HEK293T (cell line): ENCODE measurements around the gene ETHE1.

Source experiments
- CTCF ChIA-PET: fragments of 350-600 bp; formaldehyde crosslinking; extraction: SDS; loops from one replicate; lab custom pipeline; 2021; ENCODE audit warnings: antibody characterized with exemption, inconsistent platforms; lab: Yijun Ruan, JAX
- POLR2A ChIA-PET: fragments of 350-600 bp; formaldehyde crosslinking; extraction: SDS; loops from one replicate; lab custom pipeline; 2020; ENCODE audit warnings: antibody characterized with exemption, inconsistent platforms; lab: Yijun Ruan, JAX
- DNase-seq: peaks from one replicate; pipeline ENCODE4 v3.0.0; 2012; ENCODE audit warnings: mixed read lengths; ENCODE audit errors: extremely low spot score
- ARNT ChIP-seq: fragments of 450-650 bp; IDR thresholded peaks from 2 replicates; pipeline ENCODE4 v1.6.1; 2017; ENCODE audit warnings: mild to moderate bottlenecking
- BHLHE40 ChIP-seq: fragments of 450-650 bp; IDR thresholded peaks from 2 replicates; pipeline ENCODE4 v1.6.1; 2016; ENCODE audit warnings: mild to moderate bottlenecking, moderate library complexity, borderline replicate concordance
- CTBP1 ChIP-seq: fragments of 450-650 bp; IDR thresholded peaks from 2 replicates; pipeline ENCODE4 v1.6.1; 2016; ENCODE audit warnings: borderline replicate concordance
- ELF4 ChIP-seq: fragments of 450-650 bp; IDR thresholded peaks from 2 replicates; pipeline ENCODE4 v1.6.1; 2017; ENCODE audit warnings: antibody characterized with exemption
- FOXA1 ChIP-seq: fragments of 450-650 bp; IDR thresholded peaks from 2 replicates; pipeline ENCODE4 v1.6.1; 2016; ENCODE audit warnings: mild to moderate bottlenecking
- FOXK2 ChIP-seq: fragments of 450-650 bp; IDR thresholded peaks from 2 replicates; pipeline ENCODE4 v1.6.1; 2016; ENCODE audit warnings: mild to moderate bottlenecking
- FOXM1 ChIP-seq: fragments of 450-650 bp; IDR thresholded peaks from 2 replicates; pipeline ENCODE4 v1.6.1; 2017; ENCODE audit warnings: mild to moderate bottlenecking, borderline replicate concordance
- HDGF ChIP-seq: fragments of 450-650 bp; IDR thresholded peaks from 2 replicates; pipeline ENCODE4 v1.6.1; 2017; ENCODE audit warnings: antibody characterized with exemption, borderline replicate concordance
- L3MBTL2 ChIP-seq: fragments of 450-650 bp; conservative IDR thresholded peaks from 2 replicates; pipeline ENCODE4 v1.6.1; 2016; ENCODE audit warnings: mild to moderate bottlenecking
- LEF1 ChIP-seq: fragments of 450-650 bp; IDR thresholded peaks from 2 replicates; pipeline ENCODE4 v1.6.1; 2017; ENCODE audit warnings: mild to moderate bottlenecking, borderline replicate concordance
- NFRKB ChIP-seq: fragments of 450-650 bp; IDR thresholded peaks from 2 replicates; pipeline ENCODE4 v1.6.1; 2016; ENCODE audit warnings: mild to moderate bottlenecking, moderate library complexity
- SP1 ChIP-seq: fragments of 450-650 bp; IDR thresholded peaks from 2 replicates; pipeline ENCODE4 v1.6.1; 2017
- SUZ12 ChIP-seq: fragments of 450-650 bp; IDR thresholded peaks from 2 replicates; pipeline ENCODE4 v1.6.1; 2016; ENCODE audit warnings: mild to moderate bottlenecking
- TARDBP ChIP-seq: fragments of 450-650 bp; IDR thresholded peaks from 2 replicates; pipeline ENCODE4 v1.6.1; 2016
- ZNF384 ChIP-seq: fragments of 450-650 bp; IDR thresholded peaks from 2 replicates; pipeline ENCODE4 v1.6.1; 2016
- TF ChIP-seq, protein P1 (sequence below): fragments of 450-650 bp; IDR thresholded peaks from 2 replicates; pipeline ENCODE4 v1.6.1; 2016

The ETHE1 gene

DNA sequence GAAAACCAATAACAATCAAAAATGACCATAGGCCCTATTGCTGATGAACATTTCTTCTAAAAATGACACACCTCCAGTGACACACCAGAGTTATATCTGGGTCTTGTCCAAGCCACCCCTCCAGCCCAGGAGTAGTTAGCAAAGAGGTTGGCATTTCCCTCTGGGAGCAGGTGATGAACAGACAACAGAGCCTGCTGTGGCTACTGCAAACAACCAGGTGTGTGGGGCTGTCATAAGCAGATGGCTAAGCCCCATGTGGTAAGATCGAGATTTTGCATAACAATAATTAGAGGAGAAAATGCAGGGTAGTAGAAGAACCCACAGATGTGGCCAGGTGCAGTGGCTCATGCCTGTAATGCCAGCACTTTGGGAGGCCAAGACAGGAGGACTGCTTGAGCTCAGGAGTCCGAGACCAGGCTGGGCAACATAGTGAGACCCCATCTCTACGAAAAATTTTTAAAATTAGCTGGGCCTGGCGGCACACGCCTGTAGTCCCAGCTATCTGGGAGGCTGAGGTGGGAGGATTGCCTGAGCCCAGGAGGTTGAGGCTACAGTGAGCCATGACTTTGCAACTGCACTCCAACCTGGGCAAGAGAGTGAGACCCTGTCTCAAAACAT is 43.3 kb upstream of the ETHE1 start:
- ChIA-PET POLR2A (interaction anchor here (1.2 kb wide), 1 partner anchor 26 kb away, joined by 5 read pairs; the partner anchor contains the start of genes IRGQ and ZNF576), CTCF (no interaction called here)
- DNase-seq: no peak
- TF ChIP-seq HDGF (no peak), LEF1 (no peak), ARNT (no peak), SUZ12 (no peak), FOXA1 (no peak), BHLHE40 (no peak), CTBP1 (no peak), TARDBP (no peak), FOXM1 (no peak), FOXK2 (no peak), ELF4 (no peak), NFRKB (no peak), ZNF384 (no peak), L3MBTL2 (no peak), SP1 (no peak)
- TF ChIP-seq, protein P1, sequence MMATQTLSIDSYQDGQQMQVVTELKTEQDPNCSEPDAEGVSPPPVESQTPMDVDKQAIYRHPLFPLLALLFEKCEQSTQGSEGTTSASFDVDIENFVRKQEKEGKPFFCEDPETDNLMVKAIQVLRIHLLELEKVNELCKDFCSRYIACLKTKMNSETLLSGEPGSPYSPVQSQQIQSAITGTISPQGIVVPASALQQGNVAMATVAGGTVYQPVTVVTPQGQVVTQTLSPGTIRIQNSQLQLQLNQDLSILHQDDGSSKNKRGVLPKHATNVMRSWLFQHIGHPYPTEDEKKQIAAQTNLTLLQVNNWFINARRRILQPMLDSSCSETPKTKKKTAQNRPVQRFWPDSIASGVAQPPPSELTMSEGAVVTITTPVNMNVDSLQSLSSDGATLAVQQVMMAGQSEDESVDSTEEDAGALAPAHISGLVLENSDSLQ: no peak

- CTCF ChIA-PET: no interaction called here
- POLR2A ChIA-PET: no interaction called here
- TF ChIP-seq ELF4 (no peak), FOXA1 (no peak), NFRKB (no peak), HDGF (no peak), FOXM1 (no peak), SP1 (no peak), L3MBTL2 (no peak), BHLHE40 (no peak), LEF1 (no peak), ZNF384 (no peak), ARNT (no peak), TARDBP (no peak), SUZ12 (no peak), CTBP1 (no peak)
- TF ChIP-seq, protein P1: no peak
- DNase-seq: no peak
Observed at GRCh38 chr19:43569657-43570056, 42.7 kb upstream of the ETHE1 start.

GRCh38 chr19:43564800-43565199 is 37.8 kb upstream of the ETHE1 start:
- POLR2A ChIA-PET: no interaction called here
- no peak for TF ChIP-seq LEF1
- TF ChIP-seq ELF4: no peak
- no peak for TF ChIP-seq FOXM1
- no peak for TF ChIP-seq SUZ12
- TF ChIP-seq, protein P1: no peak
- TF ChIP-seq NFRKB: no peak
- no peak for TF ChIP-seq ARNT
- TF ChIP-seq ZNF384: no peak
- no peak for TF ChIP-seq TARDBP
- TF ChIP-seq FOXA1: no peak
- TF ChIP-seq L3MBTL2: no peak
- no peak for TF ChIP-seq HDGF
- no peak for TF ChIP-seq SP1
- TF ChIP-seq BHLHE40: no peak

GRCh38 chr19:43563816-43564457 is 36.9 kb upstream of the ETHE1 start:
- no peak for TF ChIP-seq NFRKB
- no peak for TF ChIP-seq ARNT
- TF ChIP-seq SP1: no peak
- TF ChIP-seq HDGF: no peak
- no peak for TF ChIP-seq FOXK2
- TF ChIP-seq FOXA1: no peak
- TF ChIP-seq CTBP1: no peak
- TF ChIP-seq FOXM1: no peak
- no peak for TF ChIP-seq L3MBTL2
- TF ChIP-seq ZNF384: no peak
- POLR2A ChIA-PET: interaction anchor here (0.8 kb wide), 1 partner anchor 9 kb away, joined by 3 read pairs; no protein-coding TSS in a partner anchor
- CTCF ChIA-PET: interaction anchor here (1.7 kb wide), 1 partner anchor 9 kb away, joined by 5 read pairs; no protein-coding TSS in a partner anchor
- no peak for DNase-seq

More at GRCh38 chr19:43564800-43565199, 37.8 kb upstream of the ETHE1 start:
- CTCF ChIA-PET: interaction anchor here (1.7 kb wide), 1 partner anchor 10 kb away, joined by 5 read pairs; no protein-coding TSS in a partner anchor
- no peak for DNase-seq

DNA sequence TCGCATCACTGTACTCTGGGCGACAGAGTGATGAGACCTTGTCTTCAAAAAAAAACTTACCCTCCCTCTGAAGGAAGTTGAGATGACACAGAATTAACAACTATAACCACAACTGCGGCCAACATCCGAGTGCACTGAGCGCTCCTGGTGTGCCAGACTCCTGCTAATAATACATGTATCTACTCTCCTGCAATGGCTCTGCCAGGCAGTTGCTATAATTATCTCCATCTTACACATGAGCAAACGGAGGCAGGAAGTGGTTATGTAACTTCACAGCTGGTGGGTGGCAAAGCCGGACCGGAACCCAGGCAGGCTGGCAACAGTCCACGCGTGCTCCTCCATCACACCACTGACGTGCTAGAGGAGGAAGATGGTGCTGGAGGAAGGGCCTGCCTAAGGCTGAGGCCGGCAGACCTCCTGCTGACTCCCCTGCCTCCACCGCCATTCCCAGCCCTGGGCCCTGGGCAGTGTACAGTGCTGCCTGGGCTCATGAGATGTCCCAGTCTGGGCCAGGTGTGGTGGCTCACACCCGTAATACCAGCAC is 35.8 kb upstream of the ETHE1 start:
- ChIA-PET CTCF (no interaction called here), POLR2A (no interaction called here)
- DNase-seq: no peak
- TF ChIP-seq TARDBP: no peak
- TF ChIP-seq, protein P1: no peak
- TF ChIP-seq FOXK2: no peak
- TF ChIP-seq BHLHE40: no peak
- TF ChIP-seq HDGF: no peak
- no peak for TF ChIP-seq SUZ12
- TF ChIP-seq LEF1: no peak
- TF ChIP-seq FOXM1: no peak
- TF ChIP-seq ZNF384: no peak
- TF ChIP-seq NFRKB: no peak
- no peak for TF ChIP-seq SP1
- no peak for TF ChIP-seq ARNT
- no peak for TF ChIP-seq ELF4
- no peak for TF ChIP-seq CTBP1
- TF ChIP-seq FOXA1: no peak
- no peak for TF ChIP-seq L3MBTL2
